GM18498 (cell line): ENCODE measurements around the gene NFILZ.
"Not testable (repeated sequence)": the region's sequence is repeated elsewhere in the genome, so short reads cannot be mapped to it uniquely, and the experiment has no call there.

ENCODE experiments used
- ATAC-seq: cut with Tn5 transposase; IDR thresholded peaks from one replicate; pipeline ENCODE4 v1.9.1; 2021; ENCODE audit warnings: mild to moderate bottlenecking, moderate library complexity; ENCODE audit not compliant: unreplicated experiment

Gene NFILZ

DNA sequence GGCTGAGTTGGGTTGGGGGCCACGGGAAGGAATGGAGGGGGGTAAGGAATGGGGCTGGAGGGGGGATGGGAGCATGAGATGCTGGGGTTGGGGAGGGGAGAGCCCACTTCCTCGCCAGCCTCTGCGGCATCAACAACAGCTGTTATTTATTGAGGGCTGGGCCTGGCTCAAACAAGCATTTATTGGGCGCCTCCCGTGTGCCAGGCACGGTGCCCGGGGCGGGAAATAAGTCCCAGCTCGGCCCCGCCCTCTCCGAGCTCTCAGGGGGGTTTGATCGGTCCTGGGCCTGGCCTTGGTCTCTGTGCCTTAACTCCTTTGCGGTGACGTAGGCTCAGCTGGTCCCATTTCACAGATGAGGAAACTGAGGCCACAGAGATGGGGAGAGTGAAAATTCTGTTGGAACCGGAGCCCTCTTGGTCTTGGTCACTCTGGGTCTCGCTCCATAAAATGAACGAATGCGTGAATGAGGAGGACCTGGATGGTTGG lies 19.0 kb upstream of the NFILZ start:
- ATAC-seq, result no peak

DNA sequence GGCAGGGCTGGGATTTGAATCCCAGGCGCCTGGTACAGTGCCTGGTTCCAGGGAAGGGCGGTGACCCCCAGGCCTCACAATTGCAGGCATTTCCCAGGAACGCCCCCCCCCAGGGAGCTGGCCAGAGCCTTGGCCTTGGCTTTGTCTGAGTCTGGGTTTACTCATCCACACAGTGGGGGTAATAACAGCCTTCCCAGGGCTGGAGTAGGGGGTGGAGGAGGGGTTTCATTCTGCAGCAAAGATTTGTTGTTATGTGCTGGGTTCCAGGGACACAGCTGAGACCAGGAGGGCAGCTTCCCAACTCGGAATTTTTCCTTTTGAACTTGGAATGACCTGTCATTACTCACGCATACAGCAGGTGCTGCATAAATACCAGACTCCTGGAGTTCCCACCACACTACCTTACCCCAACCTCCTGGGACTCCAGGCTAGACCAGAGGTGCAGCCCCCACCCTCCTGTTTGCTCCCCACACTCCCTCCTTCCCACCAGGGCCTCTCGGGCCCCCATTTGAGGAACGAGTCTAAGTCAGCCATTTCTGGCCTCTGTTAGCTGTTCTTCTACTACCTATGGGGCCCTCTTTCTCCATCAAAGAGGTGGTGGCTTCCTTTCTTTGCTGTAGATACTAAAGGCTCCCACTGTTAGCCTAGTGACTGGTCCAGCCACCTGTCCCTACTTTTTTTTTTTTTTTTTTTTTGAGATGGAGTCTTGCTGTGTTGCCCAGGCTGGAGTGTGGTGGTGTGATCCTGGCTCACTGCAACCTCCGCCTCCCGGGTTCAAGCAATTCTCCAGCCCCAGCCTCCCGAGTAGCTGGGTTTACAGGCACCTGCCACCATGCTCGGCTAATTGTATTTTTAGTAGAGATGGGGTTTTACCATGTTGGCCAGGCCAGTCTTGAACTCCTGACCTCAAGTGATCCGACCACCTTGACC lies 18.3 kb upstream of the NFILZ start:
- ATAC-seq, result no peak

DNA sequence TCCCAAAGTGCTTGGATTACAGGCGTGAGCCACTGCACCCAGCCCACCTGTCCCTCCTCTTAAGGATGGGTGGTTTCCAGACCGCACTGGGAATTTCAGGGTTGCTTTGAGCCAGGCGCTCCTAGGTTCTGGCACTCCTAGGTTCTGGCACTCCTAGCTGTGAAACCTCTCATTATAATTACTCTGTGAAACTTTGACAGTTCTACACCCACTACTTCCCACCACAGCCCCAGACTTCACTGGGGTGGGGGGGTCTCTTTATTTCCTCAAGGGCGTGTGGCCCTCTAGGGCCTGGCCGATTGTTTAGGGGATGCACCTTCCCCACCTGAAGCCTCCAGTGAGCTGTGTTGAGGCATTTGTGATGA lies 17.6 kb upstream of the NFILZ start:
- ATAC-seq, result no peak

DNA sequence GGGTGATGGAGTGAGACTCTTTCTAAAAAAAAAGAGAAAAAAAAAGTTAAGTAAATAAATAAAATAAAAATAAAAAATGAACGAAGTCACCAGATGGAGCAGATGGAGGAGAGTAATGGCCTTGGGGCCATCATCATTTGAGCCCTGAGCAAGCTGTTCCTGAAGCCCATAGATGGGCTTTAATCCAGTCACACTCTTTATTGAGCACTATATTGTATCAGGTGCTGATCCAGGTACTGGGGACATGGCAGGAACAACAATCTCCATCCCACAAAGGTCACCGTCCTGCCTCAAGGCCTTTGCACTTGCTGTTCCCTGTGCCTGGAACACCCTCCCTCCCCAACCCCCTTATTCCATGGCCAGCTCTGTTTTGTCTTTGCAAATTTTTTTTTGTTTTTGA lies 16.0 kb upstream of the NFILZ start:
- ATAC-seq, result no peak

DNA sequence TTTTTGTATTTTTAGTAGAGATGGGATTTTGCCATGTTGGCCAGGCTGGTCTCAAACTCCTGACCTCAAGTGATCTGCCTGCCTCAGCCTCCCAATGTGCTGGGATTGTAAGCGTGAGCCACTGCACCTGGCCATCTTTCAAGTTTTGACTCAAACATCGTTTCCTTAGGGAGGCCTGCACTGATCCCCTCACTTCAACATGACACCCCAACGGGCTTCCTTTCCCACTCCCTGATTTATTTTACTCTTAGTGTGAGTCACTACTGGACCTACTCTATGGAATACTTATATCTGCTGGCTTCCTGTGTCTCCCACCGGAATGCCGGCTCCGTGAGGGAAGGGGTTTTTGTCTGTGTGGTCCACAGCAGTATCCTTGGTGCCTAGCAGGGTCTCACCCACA lies 15.4 kb upstream of the NFILZ start:
- ATAC-seq, result no peak

DNA sequence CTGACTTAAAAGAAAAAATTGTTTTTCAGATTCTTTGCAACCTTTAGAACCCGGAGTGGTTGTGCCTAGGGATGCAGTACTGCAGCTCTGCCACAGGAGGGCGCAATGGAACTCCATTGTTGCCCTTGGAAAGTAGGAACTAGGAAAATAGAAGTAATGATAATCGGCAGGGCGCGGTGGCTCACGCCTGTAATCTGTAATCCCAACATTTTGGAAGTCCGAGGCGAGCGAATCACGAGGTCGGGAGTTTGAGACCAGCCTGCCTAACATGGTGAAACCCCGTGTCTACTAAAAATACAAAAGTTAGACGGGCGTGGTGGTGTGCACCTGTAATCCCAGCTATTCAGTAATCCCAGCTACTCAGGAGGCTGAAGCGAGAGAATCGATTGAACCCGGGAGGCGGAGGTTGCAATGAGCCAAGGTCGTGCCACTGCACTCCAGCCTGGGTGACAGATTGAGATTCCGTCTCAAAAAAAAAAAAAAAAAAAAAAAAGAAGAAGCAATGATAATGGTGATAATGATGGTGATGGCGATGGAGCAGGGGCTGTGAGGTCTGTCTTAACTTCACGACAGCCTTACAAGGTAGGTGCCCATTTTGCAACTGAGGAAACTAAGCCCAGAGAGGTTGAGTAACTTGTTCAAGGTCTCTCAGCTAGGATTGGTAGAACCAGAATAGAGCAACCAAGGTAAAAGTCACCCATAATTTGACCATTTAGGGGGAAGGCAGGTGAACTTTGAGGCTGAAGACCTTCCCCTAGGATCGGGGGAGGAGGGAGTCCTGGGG lies 14.4 kb upstream of the NFILZ start:
- ATAC-seq, result no peak

DNA sequence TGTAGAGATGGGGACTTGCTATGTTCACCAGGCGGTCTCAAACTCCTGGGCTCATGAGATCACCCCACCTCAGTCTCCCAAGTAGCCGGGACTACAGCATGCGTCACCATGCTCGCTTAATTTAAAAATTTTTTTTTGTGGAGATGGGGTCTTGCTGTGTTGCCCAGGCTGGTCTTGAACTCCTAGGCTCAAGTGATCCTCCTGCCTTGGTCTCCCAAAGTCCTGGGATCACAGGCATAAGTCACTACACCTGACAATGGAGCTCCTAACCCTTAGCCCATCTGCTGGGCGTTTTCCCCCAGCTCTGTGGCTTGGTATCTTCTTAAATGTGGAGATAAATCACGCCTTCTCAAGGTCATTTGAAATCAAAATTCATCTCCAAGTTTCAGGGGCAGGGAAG lies 13.6 kb upstream of the NFILZ start:
- no peak for ATAC-seq

DNA sequence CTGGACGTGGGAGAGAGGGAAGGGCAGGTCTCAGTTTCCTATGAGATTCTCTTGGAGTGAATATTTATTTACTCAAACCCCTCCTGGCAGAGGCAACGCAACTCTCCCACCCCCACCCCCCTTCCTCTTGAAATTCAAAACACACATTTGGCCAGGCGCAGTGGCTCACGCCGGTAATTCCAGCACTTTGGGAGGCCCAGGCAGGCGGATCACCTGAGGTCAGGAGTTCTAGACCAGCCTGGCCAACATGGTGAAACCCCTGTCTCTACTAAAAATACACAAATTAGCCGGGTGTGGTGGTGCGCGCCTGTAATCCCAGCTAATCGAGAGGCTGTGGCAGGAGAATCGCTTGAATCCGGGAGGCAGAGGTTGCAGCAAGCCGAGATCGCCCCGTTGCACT lies 13.1 kb upstream of the NFILZ start:
- ATAC-seq, result not testable (repeated sequence)

DNA sequence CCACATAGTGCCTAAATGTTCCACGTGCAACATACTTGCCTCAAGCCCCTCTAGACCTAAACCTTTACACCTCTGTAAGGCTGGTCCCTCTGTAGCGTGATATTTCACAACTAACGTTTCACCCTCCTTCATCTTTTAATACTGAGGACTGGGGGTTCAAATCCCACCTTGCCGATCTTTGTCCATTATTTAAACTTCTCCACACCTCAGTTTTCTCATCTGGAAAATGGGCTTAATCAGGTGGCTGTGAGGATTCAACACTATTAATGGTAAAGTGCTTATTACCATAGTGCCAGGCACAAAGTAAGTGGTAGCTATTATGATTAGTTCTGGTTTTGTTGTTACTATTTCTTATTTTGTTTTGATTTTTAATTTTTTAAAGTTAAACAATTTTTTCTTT lies 12.4 kb upstream of the NFILZ start:
- ATAC-seq, result no peak

DNA sequence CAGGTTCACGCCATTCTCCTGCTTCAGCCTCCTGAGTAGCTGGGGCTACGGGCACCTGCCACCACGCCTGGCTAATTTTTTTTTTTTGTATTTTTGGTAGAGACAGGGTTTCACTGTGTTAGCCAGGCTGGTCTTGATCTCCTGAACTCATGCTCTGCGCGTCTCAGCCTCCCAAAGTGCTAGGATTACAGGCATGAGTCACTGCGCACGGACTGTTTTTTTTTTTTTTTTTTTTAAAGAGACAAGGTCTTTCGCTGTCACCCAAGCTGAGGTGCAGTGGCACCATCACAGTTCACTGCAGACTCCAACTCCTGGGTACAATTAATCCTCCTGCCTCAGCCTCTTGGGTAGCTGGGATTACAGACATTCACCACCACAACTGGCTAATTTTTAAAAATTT lies 11.7 kb upstream of the NFILZ start:
- ATAC-seq, result no peak

DNA sequence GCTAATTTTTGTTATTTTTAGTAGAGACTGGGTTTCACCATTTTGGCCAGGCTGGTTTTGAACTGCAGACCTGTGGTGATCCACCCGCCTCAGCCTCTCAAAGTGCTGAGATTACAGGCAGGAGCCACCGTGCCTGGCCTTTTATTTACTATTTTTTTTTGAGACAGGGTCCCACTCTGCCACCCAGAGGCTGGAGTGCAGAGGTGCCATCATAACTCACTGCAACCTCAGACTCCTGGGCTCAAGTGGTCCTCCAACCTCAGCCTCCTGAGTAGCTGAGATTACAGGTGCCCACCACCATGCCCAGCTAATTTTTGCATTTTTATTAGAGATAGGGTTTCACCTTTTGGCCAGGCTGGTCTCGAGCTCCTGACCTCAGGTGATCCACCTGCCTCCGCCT lies 7.5 kb upstream of the NFILZ start:
- not testable (repeated sequence) for ATAC-seq

DNA sequence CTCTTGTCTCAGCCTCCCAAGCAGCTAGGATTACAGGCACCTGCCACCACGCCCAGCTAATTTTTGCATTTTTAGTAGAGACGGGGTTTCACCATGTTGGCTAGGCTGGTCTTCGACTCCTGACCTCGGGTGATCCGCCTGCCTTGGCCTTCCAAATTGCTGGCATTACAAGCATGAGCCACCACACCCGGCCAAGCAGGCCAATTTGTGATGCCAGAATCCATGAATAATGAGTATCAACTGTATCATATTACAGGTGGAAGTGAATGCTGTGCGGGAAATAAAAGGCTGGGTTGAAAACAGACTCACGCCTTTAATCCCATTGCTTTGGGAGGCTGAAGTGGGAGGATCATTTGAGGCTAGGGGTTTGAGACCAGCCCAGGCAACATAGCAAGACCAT lies 3.6 kb upstream of the NFILZ start:
- ATAC-seq, result no peak

DNA sequence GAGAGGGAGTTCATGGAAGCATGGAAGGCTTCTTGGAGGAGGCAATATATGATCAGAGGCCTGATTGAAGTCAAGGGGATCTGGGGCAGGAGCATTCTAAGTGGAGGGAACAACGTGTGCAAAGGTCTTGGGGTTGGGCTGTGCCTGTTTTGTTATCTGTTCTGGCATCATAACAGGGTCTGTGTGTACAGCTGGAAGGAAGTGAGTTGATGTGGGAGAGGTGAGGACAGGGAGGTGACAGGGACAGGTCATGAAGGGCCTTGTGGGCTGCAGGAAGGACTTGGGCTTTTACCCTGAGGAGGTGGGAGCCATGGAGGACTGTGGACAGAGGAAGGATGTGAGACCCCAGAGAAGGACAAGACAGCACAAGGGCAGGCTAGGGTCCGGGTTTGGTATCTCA lies 1.2 kb upstream of the NFILZ start:
- no peak for ATAC-seq

DNA sequence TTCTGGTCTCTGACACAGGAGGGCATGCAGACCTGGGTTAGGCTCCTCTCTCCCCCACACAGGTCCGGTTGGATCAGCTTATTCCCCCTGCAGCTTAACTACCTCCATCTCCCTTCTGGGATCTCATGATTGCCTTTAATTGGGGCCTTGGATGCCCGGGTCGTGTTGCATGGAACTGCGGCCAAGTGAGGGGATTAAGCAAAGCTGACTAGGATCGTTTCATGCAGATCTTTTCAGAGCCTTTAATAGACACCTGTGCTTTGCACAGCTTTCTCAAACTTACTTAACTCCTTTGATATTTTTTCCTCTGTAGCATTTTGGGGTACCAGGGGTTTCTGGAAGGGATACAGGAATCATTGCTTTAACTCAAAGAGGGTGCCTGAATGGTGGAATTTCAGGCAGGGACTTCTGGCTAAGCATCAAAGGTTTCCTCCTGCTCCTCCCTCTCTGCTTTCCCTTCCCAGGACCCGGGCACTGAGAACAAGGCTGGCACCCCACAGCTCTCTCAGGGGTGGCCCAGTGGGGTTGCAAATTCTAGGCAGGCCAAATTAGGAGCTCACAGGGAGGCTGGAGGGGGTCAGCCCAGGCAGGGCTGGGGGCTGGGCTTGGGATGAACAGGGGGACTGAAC lies 477 bp downstream of the NFILZ start:
- no peak for ATAC-seq

DNA sequence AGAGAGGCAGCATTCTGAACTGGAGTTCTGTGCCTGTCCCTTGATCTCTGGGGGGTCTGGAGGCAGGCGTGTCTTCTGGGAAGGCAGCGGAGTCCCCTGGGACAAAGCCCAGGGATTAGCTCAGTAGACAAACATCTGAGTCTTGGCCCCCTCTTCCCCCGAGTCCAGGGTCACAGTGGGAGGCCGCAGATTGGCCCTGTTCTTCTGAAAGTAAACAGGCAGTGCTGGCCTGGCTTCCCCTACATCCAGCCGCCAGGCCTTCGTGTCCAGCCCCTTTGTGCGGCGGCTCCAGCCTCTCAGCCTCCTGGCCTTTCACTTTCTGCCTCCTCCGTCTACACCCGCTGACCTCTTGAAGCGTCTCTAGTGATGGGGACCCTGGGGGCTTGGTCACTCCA lies 989 bp downstream of the NFILZ start:
- ATAC-seq, result no peak

DNA sequence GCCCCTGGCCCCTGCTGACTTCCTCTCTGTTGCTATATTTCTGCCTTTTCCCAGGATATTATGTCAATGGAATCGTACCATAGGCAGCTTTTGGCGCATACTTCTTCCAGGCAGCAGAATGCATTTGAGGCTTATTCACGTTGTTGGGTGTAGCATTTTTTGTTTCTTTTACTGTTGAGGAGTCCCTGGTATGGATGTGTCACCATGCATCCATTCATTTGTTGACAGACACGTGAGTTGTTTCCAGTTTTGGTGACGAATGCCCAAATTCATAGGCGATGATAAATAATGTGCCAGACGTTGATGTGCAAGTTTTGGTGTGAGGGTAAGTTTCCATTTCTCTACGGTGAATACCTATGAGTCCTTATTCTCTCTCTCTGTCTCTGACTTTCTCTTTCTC lies 5.0 kb downstream of the NFILZ start:
- ATAC-seq, result no peak

DNA sequence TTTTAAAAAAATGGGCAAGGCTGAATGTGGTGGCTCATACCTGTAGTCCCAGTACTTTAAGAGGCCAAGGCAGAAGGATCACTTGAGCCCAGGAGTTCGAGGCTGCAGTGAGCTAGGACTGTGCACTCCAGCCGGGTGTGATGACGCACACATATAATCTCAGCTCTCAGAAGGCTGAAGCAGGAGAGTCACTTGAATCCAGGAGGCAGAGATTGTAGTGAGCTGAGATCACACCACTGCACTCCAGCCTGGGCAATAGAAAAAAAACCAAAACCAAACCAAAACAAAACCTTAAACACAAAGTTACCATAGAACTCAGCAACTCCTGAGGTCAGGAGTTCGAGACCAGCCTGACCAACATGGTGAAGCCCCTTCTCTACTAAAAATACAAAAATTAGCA lies 6.6 kb downstream of the NFILZ start:
- ATAC-seq, result not testable (repeated sequence)

DNA sequence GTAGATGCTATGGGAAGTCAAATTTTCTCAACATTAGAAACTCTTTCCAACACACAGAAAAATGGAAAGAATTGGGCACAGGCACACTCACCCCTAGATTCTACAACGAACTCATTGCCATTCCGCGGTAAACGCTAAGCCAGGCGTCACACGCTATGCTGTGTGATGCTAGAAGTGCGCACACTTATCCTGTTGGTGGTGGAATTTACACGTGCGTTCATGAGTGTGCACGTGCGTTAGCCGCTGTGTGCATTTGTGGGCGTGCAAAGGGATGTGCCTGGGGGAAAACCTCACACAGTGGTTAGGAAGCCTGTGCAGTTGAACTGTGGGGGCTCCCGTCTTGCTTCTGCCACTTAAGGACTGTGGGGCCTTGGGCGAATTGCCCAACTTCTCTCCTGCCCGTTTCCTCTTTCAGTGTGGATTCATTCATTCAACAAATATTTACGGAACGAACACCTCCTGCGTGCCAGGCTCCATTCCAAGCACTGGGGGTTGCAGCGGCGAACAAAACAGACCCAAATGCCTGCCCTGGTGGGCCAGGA lies 7.7 kb downstream of the NFILZ start:
- no peak for ATAC-seq

DNA sequence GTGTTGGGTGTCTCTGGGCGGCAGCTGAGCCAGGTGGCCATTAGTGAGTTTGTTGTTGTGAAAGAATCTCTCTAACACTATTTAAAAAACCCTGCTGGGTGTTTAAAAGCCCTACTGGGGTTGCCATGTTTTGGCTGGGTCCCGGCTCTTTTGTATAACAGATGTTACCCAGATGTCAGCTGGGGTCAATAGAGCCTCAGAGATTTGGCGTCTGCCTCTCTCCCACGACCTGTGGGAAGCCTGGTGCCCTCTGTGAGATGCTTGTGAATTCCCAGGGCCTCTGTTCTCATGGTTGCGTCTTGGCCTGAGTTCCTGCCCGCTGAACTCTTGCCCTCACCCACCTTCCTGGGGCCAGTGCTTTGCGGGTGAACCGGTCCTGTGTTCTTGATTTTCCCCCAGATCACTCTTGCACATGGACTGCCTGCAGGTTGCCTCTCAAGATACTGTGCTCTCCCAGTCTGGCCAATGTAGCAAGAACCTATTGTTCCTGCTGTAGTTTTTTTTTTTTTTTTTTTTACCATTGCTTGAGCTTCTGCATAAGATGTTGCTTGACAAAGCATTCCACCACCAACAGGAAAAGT lies 9.5 kb downstream of the NFILZ start:
- no peak for ATAC-seq

DNA sequence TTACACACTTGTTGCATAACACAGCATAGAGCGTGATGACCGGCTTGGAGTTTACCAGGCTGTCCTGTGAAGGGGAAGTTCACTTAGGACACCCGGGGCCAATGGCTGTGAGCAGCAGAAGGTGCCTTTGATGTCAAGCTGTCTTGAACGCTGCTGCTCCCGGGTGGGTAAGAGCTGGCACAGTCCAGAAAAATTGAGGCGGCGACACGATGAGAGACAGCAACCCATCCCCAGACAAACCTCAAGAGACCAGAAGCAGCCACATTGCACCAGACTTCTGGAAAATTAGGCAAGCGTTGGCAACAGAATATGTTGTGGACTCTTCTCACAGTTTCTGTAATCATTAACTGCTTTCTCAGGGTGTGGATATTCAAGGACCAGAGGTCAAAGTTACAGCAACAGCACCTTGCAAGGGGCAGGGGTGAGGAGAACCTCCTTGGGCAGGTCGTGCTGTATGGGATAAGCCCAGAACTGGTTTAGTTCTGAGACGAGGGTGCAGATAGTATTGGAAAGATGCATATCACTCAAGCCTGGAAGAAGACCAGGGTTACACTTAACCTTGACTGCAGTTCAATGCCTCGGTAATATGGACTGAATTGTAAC lies 10.1 kb downstream of the NFILZ start:
- no peak for ATAC-seq
